Measurements from ENCODE around the gene ST13.
A peak's percentile ranks its signal among the peaks of the same experiment; 100 is the strongest.

Gene ST13

GRCh38 chr22:40806711-40807110 lies 49.7 kb downstream of the ST13 start:
- DNase-seq (ENCODE audit: low read depth) = no peak
- TF ChIP-seq, protein P1, sequence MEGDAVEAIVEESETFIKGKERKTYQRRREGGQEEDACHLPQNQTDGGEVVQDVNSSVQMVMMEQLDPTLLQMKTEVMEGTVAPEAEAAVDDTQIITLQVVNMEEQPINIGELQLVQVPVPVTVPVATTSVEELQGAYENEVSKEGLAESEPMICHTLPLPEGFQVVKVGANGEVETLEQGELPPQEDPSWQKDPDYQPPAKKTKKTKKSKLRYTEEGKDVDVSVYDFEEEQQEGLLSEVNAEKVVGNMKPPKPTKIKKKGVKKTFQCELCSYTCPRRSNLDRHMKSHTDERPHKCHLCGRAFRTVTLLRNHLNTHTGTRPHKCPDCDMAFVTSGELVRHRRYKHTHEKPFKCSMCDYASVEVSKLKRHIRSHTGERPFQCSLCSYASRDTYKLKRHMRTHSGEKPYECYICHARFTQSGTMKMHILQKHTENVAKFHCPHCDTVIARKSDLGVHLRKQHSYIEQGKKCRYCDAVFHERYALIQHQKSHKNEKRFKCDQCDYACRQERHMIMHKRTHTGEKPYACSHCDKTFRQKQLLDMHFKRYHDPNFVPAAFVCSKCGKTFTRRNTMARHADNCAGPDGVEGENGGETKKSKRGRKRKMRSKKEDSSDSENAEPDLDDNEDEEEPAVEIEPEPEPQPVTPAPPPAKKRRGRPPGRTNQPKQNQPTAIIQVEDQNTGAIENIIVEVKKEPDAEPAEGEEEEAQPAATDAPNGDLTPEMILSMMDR (IDR thresholded peaks at IDR 0.05; ENCODE audit: control insufficient read depth, extremely low read depth, insufficient read depth) = no peak
- H3K4me3 ChIP-seq (ENCODE audit: low read depth, low read length) = no peak overlapping the region

- no peak overlapping the region for H3K4me3 ChIP-seq (ENCODE audit: low read depth, low read length)
- TF ChIP-seq, protein P1 (IDR thresholded peaks at IDR 0.05; ENCODE audit: control insufficient read depth, extremely low read depth, insufficient read depth) = no peak
- DNase-seq (ENCODE audit: low read depth) = no peak
Measured at GRCh38 chr22:40805699-40806203, 50.7 kb downstream of the ST13 start.

- TF ChIP-seq, protein P1 (IDR thresholded peaks at IDR 0.05; ENCODE audit: control insufficient read depth, extremely low read depth, insufficient read depth) = no peak
- no peak for DNase-seq (ENCODE audit: low read depth)
- H3K4me3 ChIP-seq (ENCODE audit: low read depth, low read length) = no peak overlapping the region
Measured at GRCh38 chr22:40805239-40805638, 51.2 kb downstream of the ST13 start.

DNA sequence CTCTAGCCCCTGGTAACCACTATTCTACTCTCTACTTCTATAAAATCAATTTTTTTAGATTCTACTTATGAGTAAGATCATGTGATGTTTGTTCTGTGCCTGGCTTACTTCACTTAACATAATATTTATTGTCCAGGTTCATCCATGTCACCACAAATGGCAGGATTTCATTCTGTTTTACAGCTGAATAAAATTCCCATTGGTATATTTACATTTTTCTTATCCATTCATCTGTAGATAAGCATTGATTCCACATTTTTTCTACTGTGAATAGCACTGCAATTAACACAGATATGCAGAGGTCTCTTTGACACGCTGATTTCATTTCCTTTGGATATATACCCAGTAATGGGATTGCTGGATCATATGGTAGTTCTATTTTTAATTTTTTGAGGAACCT lies 53.1 kb downstream of the ST13 start:
- DNase-seq (ENCODE audit: low read depth) = peak; percentile 84
- TF ChIP-seq, protein P1 (IDR thresholded peaks at IDR 0.05; ENCODE audit: control insufficient read depth, extremely low read depth, insufficient read depth) = no peak
- no peak overlapping the region for H3K4me3 ChIP-seq (ENCODE audit: low read depth, low read length)

- no peak overlapping the region for H3K4me3 ChIP-seq (ENCODE audit: low read depth, low read length)
- DNase-seq (ENCODE audit: low read depth) = no peak
- TF ChIP-seq, protein P1 (IDR thresholded peaks at IDR 0.05; ENCODE audit: control insufficient read depth, extremely low read depth, insufficient read depth) = no peak
Measured at GRCh38 chr22:40799008-40799407, 57.4 kb downstream of the ST13 start.

- TF ChIP-seq, protein P1 (IDR thresholded peaks at IDR 0.05; ENCODE audit: control insufficient read depth, extremely low read depth, insufficient read depth) = no peak
- no peak for DNase-seq (ENCODE audit: low read depth)
- no peak overlapping the region for H3K4me3 ChIP-seq (ENCODE audit: low read depth, low read length)
Measured at GRCh38 chr22:40797427-40797826, 59.0 kb downstream of the ST13 start.

- TF ChIP-seq, protein P1 (IDR thresholded peaks at IDR 0.05; ENCODE audit: control insufficient read depth, extremely low read depth, insufficient read depth) = no peak
- no peak for DNase-seq (ENCODE audit: low read depth)
- no peak overlapping the region for H3K4me3 ChIP-seq (ENCODE audit: low read depth, low read length)
Measured at GRCh38 chr22:40792451-40792850, 64.0 kb downstream of the ST13 start.
